ENCODE measurements around the gene STOX2.

DNA sequence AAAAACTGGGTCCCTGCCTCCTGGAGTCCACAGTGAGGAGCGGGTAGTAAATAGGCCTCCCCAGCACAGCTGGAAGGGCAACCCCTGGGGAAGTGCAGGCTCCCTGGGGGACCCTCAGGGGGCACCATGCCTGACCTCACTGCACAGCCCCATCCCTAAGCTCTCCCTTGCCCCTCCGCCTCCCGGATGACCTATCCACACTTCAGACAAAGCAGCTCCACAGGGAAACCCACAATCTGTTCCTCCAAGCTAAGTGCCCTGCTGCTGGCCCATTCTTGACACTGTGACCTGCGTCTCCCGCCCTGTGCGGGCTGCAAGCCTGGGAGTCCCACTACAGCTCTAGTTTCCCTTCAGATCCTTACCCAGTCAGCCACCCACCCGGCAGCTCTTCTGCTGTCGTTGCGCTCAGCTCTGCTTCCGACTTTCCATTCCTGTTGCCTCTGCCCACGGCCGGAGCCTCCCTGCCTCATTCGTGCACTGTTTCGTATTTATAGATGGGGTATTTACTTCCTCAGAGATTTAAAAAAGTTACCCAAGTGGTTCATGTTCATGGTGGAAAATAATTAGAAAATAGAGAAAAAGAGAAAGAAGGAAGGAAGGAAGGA is 47.0 kb upstream of the STOX2 start:
- no peak for TF ChIP-seq EP300 (IDR thresholded peaks at IDR 0.05)
- no peak for TF ChIP-seq POLR2A (IDR thresholded peaks at IDR 0.05)
